SU-DHL-6 (cell line): ENCODE results near the gene TAF11.

Experiments
- H2AFZ ChIP-seq: fragments of 200-600 bp; sonication (generic); 2 replicates; pipeline ENCODE4 v1.6.1; 2014; ENCODE audit warnings: low read depth, mild to moderate bottlenecking, moderate library complexity, mixed read lengths, antibody characterized with exemption, low read length; ENCODE audit not compliant: severe bottlenecking
- H3F3A ChIP-seq: fragments of 200-600 bp; shearing (Covaris generic); 2 replicates; pipeline ENCODE4 v1.6.0; 2016; ENCODE audit warnings: antibody characterized with exemption, mild to moderate bottlenecking; ENCODE audit not compliant: insufficient read depth
- H3K27ac ChIP-seq: fragments of 200-600 bp; sonication (generic); 2 replicates; pipeline ENCODE4 v1.5.1; 2016; ENCODE audit warnings: low read depth, mild to moderate bottlenecking, low read length, moderate library complexity, mixed read lengths
- H3K27me3 ChIP-seq: fragments of 200-600 bp; sonication (generic), shearing (Covaris generic); 2 replicates; pipeline ENCODE4 v1.6.0; 2014; ENCODE audit warnings: mild to moderate bottlenecking, low read length
- H3K36me3 ChIP-seq: fragments of 200-600 bp; sonication (generic); 2 replicates; pipeline ENCODE4 v1.6.1; 2014; ENCODE audit warnings: mild to moderate bottlenecking, low read length, mixed read lengths
- H3K4me2 ChIP-seq: fragments of 300-600, 200-600 bp; shearing (Covaris generic), sonication (generic); 2 replicates; pipeline ENCODE4 v1.6.0; 2014; ENCODE audit warnings: low read length, low read depth, mild to moderate bottlenecking; ENCODE audit not compliant: poor library complexity, severe bottlenecking
- H3K4me3 ChIP-seq: fragments of 200-600 bp; sonication (generic); 2 replicates; pipeline ENCODE4 v1.5.1; 2014; ENCODE audit warnings: antibody characterized with exemption, low read length, mild to moderate bottlenecking, mixed read lengths; ENCODE audit not compliant: insufficient read depth, poor library complexity, severe bottlenecking
- H3K79me2 ChIP-seq: fragments of 200-600 bp; sonication (generic); 2 replicates; pipeline ENCODE4 v1.6.1; 2014; ENCODE audit warnings: mild to moderate bottlenecking, low read length, moderate library complexity; ENCODE audit not compliant: insufficient read depth
- H3K9ac ChIP-seq: fragments of 200-600 bp; sonication (generic); 2 replicates; pipeline ENCODE4 v1.7.0; 2014; ENCODE audit warnings: mild to moderate bottlenecking, low read length
- H3K9me2 ChIP-seq: fragments of 200-600 bp; sonication (generic); replicated peaks from 2 replicates; pipeline ENCODE4 v1.6.1; 2014; ENCODE audit warnings: low read length; ENCODE audit not compliant: insufficient read depth
- H3K9me3 ChIP-seq: fragments of 200-600 bp; sonication (generic); 2 replicates; pipeline ENCODE4 v1.6.1; 2014; ENCODE audit warnings: low read length, mixed read lengths; ENCODE audit not compliant: insufficient read depth
- H4K20me1 ChIP-seq: fragments of 200-600 bp; sonication (generic); 2 replicates; pipeline ENCODE4 v1.6.1; 2014; ENCODE audit warnings: low read depth, mild to moderate bottlenecking, antibody characterized with exemption, low read length, moderate library complexity, mixed read lengths
- CTCF ChIP-seq: fragments of 200-600 bp; sonication (generic); IDR thresholded peaks from one replicate; pipeline ENCODE4 v1.5.1; 2017; ENCODE audit warnings: antibody characterized with exemption, mild to moderate bottlenecking, low read length, moderate library complexity; ENCODE audit not compliant: insufficient read depth, poor library complexity, severe bottlenecking
- EZH2phosphoT487 ChIP-seq: fragments of 200-600 bp; sonication (generic), shearing (Covaris generic); conservative IDR thresholded peaks from 2 replicates; pipeline ENCODE4 v1.6.1; 2018; ENCODE audit warnings: mild to moderate bottlenecking, antibody characterized with exemption, low read length, moderate library complexity, mixed read lengths

Gene TAF11

GRCh38 chr6:34836451-34836850, 51.4 kb downstream of the TAF11 start:
- no peaks in the 10 kb centered on the region for H3K79me2 ChIP-seq
- H3F3A ChIP-seq: peaks cover 1% of the 10 kb centered on the region
- TF ChIP-seq EZH2phosphoT487: no peak
- no peak for TF ChIP-seq CTCF
- H3K4me3 ChIP-seq: no peak overlapping the region
- no peak overlapping the region for H3K4me2 ChIP-seq
- peaks cover 27% of the 10 kb centered on the region; the same call in 1 of the 2 replicates for H3K36me3 ChIP-seq
- no peak overlapping the region for H2AFZ ChIP-seq
- no peak overlapping the region for H3K27ac ChIP-seq
- H3K27me3 ChIP-seq: no peaks in the 10 kb centered on the region
- H4K20me1 ChIP-seq: no peaks in the 10 kb centered on the region
- H3K9me2 ChIP-seq: no peaks in the 10 kb centered on the region
- H3K9ac ChIP-seq: no peak overlapping the region
- H3K9me3 ChIP-seq: no peaks in the 10 kb centered on the region

GRCh38 chr6:34836008-34836407, 51.8 kb downstream of the TAF11 start:
- Histone ChIP-seq H3K27ac (no peak overlapping the region), H3K79me2 (no peaks in the 10 kb centered on the region), H4K20me1 (no peaks in the 10 kb centered on the region), H3K4me3 (no peak overlapping the region), H3K9me2 (no peaks in the 10 kb centered on the region), H3K27me3 (no peaks in the 10 kb centered on the region), H3K9ac (no peak overlapping the region), H3F3A (no peaks in the 10 kb centered on the region), H3K36me3 (peaks cover 27% of the 10 kb centered on the region; the same call in 1 of the 2 replicates), H3K9me3 (no peaks in the 10 kb centered on the region), H3K4me2 (no peak overlapping the region), H2AFZ (no peak overlapping the region)
- TF ChIP-seq EZH2phosphoT487 (no peak), CTCF (no peak)

GRCh38 chr6:34834789-34835518, 52.9 kb downstream of the TAF11 start:
- Histone ChIP-seq H2AFZ (no peak overlapping the region), H4K20me1 (no peaks in the 10 kb centered on the region), H3K4me3 (no peak overlapping the region), H3K9me2 (no peaks in the 10 kb centered on the region), H3K9me3 (no peaks in the 10 kb centered on the region), H3K27ac (no peak overlapping the region), H3K4me2 (no peak overlapping the region), H3K79me2 (no peaks in the 10 kb centered on the region), H3K9ac (no peak overlapping the region), H3K27me3 (no peaks in the 10 kb centered on the region), H3F3A (no peaks in the 10 kb centered on the region), H3K36me3 (peaks cover 27% of the 10 kb centered on the region; the same call in 1 of the 2 replicates)
- TF ChIP-seq EZH2phosphoT487 (no peak), CTCF (no peak)
